Smooth muscle cell (in vitro differentiated cells): ENCODE measurements around the gene RIPOR1. TPM values are rescaled to one million over a fixed set of nuclear protein-coding genes. Genes with fewer than 3 reads are reported as not detected.

Experiments
- polyA plus RNA-seq: library from polyadenylated mRNA; unstranded; fragments of >200 nt; fragmentation: Nextera tagmentation; extraction: Ambion mirVana; gene quantifications from 2 replicates; pipeline ENCODE4 v1.2.1, GENCODE V29; 2016
- small RNA-seq: library from RNA; depleted of rRNA; stranded (forward); fragments of <200 nt; gene quantifications from one replicate; pipeline ENCODE3, GENCODE V24; 2014
- total RNA-seq: library from RNA; depleted of rRNA; stranded (reverse); fragments of >200 nt; gene quantifications from 2 replicates; pipeline ENCODE4 v1.2.3, GENCODE V29; 2014

RIPOR1 gene
- total and polyA plus RNA-seq, 2 experiments from 2014 or later: 26.6 to 47.3 TPM

Small RNA genes within 50 kb of the gene (small RNA-seq; reads per million reads assigned to genes)
- not detected for gene AC027682.3

Other genes starting within 250 kb of the RIPOR1 start
- 3.9 and 27.0 TPM in 2 replicates for gene PLEKHG4, start 249.3 kb upstream of the RIPOR1 start, total RNA-seq
- 2.7 and 9.9 TPM in 2 replicates for gene PLEKHG4, start 249.3 kb upstream of the RIPOR1 start, polyA plus RNA-seq
- gene KCTD19, start 202.1 kb upstream of the RIPOR1 start, total RNA-seq: 0.04 TPM in 1 of 2 replicates, not detected in the other
- gene KCTD19, start 202.1 kb upstream of the RIPOR1 start, polyA plus RNA-seq: 0.49 and 0.59 TPM in 2 replicates
- gene LRRC36, start 202.0 kb upstream of the RIPOR1 start, total RNA-seq: not detected in 2 replicates
- gene LRRC36, start 202.0 kb upstream of the RIPOR1 start, polyA plus RNA-seq: 0.24 TPM in 1 of 2 replicates, not detected in the other
- 1.9 TPM in 2 replicates for gene TPPP3, start 135.3 kb upstream of the RIPOR1 start, total RNA-seq
- 1.3 and 2.7 TPM in 2 replicates for gene TPPP3, start 135.3 kb upstream of the RIPOR1 start, polyA plus RNA-seq
- 7.1 and 7.9 TPM in 2 replicates for gene ZDHHC1, start 112.4 kb upstream of the RIPOR1 start, total RNA-seq
- gene ZDHHC1, start 112.4 kb upstream of the RIPOR1 start, polyA plus RNA-seq: 14.2 and 15.7 TPM in 2 replicates
- not detected in 2 replicates for gene HSD11B2, start 97.7 kb upstream of the RIPOR1 start, total RNA-seq
- gene HSD11B2, start 97.7 kb upstream of the RIPOR1 start, polyA plus RNA-seq: not detected in 2 replicates
- 74.7 and 96.8 TPM in 2 replicates for gene ATP6V0D1, start 47.7 kb upstream of the RIPOR1 start, total RNA-seq
- 114 and 128 TPM in 2 replicates for gene ATP6V0D1, start 47.7 kb upstream of the RIPOR1 start, polyA plus RNA-seq
- gene AGRP, start 45.3 kb upstream of the RIPOR1 start, total RNA-seq: not detected in 2 replicates
- gene AGRP, start 45.3 kb upstream of the RIPOR1 start, polyA plus RNA-seq: not detected in 2 replicates
- gene CTCF, start 33.7 kb downstream of the RIPOR1 start, total RNA-seq: 32.4 and 37.3 TPM in 2 replicates
- 28.4 and 34.8 TPM in 2 replicates for gene CTCF, start 33.7 kb downstream of the RIPOR1 start, polyA plus RNA-seq
- 0.18 and 0.76 TPM in 2 replicates for gene CARMIL2, start 116.3 kb downstream of the RIPOR1 start, total RNA-seq
- 1.2 and 1.9 TPM in 2 replicates for gene CARMIL2, start 116.3 kb downstream of the RIPOR1 start, polyA plus RNA-seq
- 16.5 and 21.9 TPM in 2 replicates for gene ACD, start 131.4 kb downstream of the RIPOR1 start, total RNA-seq
- 31.7 and 45.2 TPM in 2 replicates for gene ACD, start 131.4 kb downstream of the RIPOR1 start, polyA plus RNA-seq
- gene PARD6A, start 132.1 kb downstream of the RIPOR1 start, total RNA-seq: 0.36 TPM in 1 of 2 replicates, not detected in the other
- gene PARD6A, start 132.1 kb downstream of the RIPOR1 start, polyA plus RNA-seq: 0.58 and 2.0 TPM in 2 replicates
- 8.2 and 9.8 TPM in 2 replicates for gene ENKD1, start 137.9 kb downstream of the RIPOR1 start, total RNA-seq
- 14.2 and 19.0 TPM in 2 replicates for gene ENKD1, start 137.9 kb downstream of the RIPOR1 start, polyA plus RNA-seq
- 3.4 and 6.9 TPM in 2 replicates for gene C16orf86, start 138.0 kb downstream of the RIPOR1 start, total RNA-seq
- 3.9 and 8.5 TPM in 2 replicates for gene C16orf86, start 138.0 kb downstream of the RIPOR1 start, polyA plus RNA-seq
- 10.6 and 15.1 TPM in 2 replicates for gene GFOD2, start 190.5 kb downstream of the RIPOR1 start, total RNA-seq
- 15.0 and 24.0 TPM in 2 replicates for gene GFOD2, start 190.5 kb downstream of the RIPOR1 start, polyA plus RNA-seq